Endothelial cell (in vitro differentiated cells): ENCODE data around the gene TRIM32. TPM values are rescaled to one million over a fixed set of nuclear protein-coding genes. Genes with fewer than 3 reads are reported as not detected.
A peak's percentile ranks its signal among the peaks of the same experiment; 100 is the strongest.

Experiments used
- DNase-seq: peaks from one replicate; pipeline ENCODE4 v3.0.0; 2021; ENCODE audit warnings: low spot score
- H3K27ac Mint-ChIP-seq: one replicate; pipeline ENCODE4 v1.8.0; 2021; ENCODE audit warnings: mixed read lengths, inconsistent platforms; ENCODE audit not compliant: unreplicated experiment
- H3K27me3 Mint-ChIP-seq: one replicate; pipeline ENCODE4 v1.8.0; 2021; ENCODE audit warnings: mild to moderate bottlenecking, moderate library complexity, mixed read lengths, inconsistent platforms; ENCODE audit not compliant: unreplicated experiment
- H3K36me3 Mint-ChIP-seq: one replicate; pipeline ENCODE4 v1.8.0; 2021; ENCODE audit warnings: mild to moderate bottlenecking, low read depth, mixed read lengths, inconsistent platforms; ENCODE audit not compliant: unreplicated experiment
- H3K4me1 Mint-ChIP-seq: one replicate; pipeline ENCODE4 v1.8.0; 2021; ENCODE audit warnings: mild to moderate bottlenecking, mixed read lengths, inconsistent platforms; ENCODE audit not compliant: unreplicated experiment
- H3K4me3 Mint-ChIP-seq: one replicate; pipeline ENCODE4 v1.8.0; 2021; ENCODE audit warnings: mild to moderate bottlenecking, mixed read lengths, inconsistent platforms; ENCODE audit not compliant: unreplicated experiment
- H3K9me3 Mint-ChIP-seq: one replicate; pipeline ENCODE4 v1.8.0; 2021; ENCODE audit warnings: mixed read lengths, inconsistent platforms; ENCODE audit not compliant: unreplicated experiment
- CTCF ChIP-seq: fragments of 200-600 bp; sonication (generic); IDR thresholded peaks from one replicate; pipeline ENCODE4 v1.5.0; 2021; ENCODE audit warnings: antibody characterized with exemption; ENCODE audit not compliant: unreplicated experiment
- total RNA-seq: library from RNA; stranded (reverse); fragmentation: NEBNext Ultra II Directional; extraction: Animal tissue kit (Norgen Biotek cat#: 25700); gene quantifications from one replicate; pipeline ENCODE4 v1.2.1, GENCODE V29; 2021; ENCODE audit not compliant: unreplicated experiment

TRIM32 gene
- total RNA-seq, 1 donor from 2014 or later, result 24.7 TPM

GRCh38 chr9:116656501-116656971, 30.6 kb upstream of the TRIM32 start:
- TF ChIP-seq CTCF, result no peak
- Mint-ChIP-seq H3K36me3 (no peaks in the 10 kb centered on the region), H3K27ac (no peak overlapping the region), H3K9me3 (no peaks in the 10 kb centered on the region), H3K4me1 (no peaks in the 10 kb centered on the region), H3K4me3 (no peak overlapping the region), H3K27me3 (peaks cover 4% of the 10 kb centered on the region)
- DNase-seq, result no peak

DNA sequence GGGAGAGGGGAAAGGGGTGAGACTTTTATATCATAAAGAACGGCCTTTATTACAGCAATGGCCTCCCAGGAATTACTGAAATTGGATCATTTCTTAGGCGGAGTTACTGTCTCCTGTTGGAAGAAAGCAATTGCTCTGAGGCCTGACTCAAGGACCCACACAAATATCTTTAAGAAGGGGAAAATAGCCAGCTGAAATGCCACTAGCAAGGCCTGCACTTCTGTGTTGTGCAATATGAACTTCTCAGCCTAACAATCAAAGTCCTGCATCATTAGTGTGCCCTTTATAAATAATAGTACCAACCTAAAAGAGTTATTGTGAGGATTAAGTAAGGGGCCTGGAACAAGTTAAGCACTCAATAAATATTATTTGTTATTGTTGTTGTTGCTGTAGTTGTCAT, 30.1 kb upstream of the TRIM32 start:
- peaks cover 4% of the 10 kb centered on the region for H3K27me3 Mint-ChIP-seq
- H3K9me3 Mint-ChIP-seq, result no peaks in the 10 kb centered on the region
- H3K27ac Mint-ChIP-seq, result no peak overlapping the region
- H3K4me1 Mint-ChIP-seq, result no peaks in the 10 kb centered on the region
- no peak for TF ChIP-seq CTCF
- no peak overlapping the region for H3K4me3 Mint-ChIP-seq
- no peak for DNase-seq
- no peaks in the 10 kb centered on the region for H3K36me3 Mint-ChIP-seq

DNA sequence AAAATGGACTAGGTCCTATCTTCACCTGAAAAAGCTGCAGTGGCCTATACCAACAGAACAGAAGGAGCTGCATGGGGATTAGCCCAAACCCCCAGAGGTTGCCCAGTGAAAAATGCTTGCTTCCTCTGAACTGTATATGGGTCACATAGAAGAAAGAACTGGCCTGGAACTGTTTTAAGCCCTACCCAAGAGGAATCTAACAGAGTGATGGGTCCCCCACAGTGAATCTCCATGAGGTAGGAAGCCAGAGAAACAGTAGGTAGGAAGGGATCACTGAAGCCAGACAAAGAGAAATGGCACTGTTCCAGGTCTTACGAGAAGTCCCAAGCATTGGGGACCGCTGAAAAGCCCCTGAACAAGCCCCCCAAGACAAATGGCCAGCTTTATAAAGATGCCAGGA, 28.8 kb upstream of the TRIM32 start:
- H3K4me3 Mint-ChIP-seq, result no peak overlapping the region
- peaks cover 4% of the 10 kb centered on the region for H3K27me3 Mint-ChIP-seq
- H3K4me1 Mint-ChIP-seq, result no peaks in the 10 kb centered on the region

DNA sequence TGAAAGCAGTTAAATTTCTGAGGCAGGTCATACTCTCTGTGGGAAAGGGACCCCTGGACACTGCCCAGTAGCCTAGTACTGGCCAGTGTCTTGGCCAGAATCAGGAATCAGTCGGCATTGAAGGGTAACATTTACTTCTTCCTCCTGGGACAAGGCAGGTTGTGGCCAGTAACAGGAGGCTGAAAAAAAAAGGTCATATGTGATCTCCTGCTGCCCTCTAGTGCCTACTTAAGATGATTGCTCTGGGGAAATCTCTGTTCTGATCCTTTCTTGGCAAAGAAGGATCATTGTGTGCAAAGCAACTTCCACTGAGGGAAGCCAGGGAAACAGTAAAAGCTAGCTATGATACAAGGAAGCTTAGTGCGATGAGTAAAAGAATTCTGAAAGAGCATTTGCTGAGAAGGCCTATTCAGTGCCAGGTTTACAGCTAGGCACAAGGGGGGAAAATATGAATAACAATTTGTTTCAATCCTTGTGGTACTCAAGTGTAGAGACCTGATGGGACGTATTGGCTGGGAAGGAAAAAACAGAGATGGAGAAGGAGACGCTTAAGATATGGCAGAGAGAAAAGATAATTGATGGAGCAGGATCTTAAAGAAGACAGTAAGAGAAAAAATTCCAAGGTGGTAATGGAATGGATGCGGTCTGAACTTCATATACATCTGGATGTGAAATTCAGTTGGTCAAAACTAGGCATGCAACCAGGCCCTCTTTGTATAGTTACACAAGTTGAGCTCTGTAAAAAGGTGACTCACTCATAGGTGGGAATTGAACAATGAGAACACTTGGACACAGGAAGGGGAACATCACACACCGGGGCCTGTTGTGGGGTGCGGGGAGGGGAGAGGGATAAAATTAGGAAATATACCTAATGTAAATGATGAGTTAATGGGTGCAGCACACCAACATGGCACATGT, 25.8 kb upstream of the TRIM32 start:
- H3K36me3 Mint-ChIP-seq, result no peaks in the 10 kb centered on the region
- H3K27me3 Mint-ChIP-seq, result peaks cover 4% of the 10 kb centered on the region
- peak; percentile 25 for DNase-seq
- no peak overlapping the region for H3K4me3 Mint-ChIP-seq
- peak; percentile 50 for TF ChIP-seq CTCF
- no peaks in the 10 kb centered on the region for H3K4me1 Mint-ChIP-seq
- no peaks in the 10 kb centered on the region for H3K9me3 Mint-ChIP-seq
- H3K27ac Mint-ChIP-seq, result no peak overlapping the region

More for the DNA sequence above, 28.8 kb upstream of the TRIM32 start:
- Mint-ChIP-seq H3K27ac (no peak overlapping the region), H3K9me3 (no peaks in the 10 kb centered on the region), H3K36me3 (no peaks in the 10 kb centered on the region)
- no peak for DNase-seq
- TF ChIP-seq CTCF, result no peak
